Testis (tissue), 2 donors: ENCODE results near the gene MRPL36.

Experiments used
- CTCF ChIP-seq, 3 experiments: fragments of 450-650 bp in 2 of 3; fragments of 200-600 bp in 1 of 3; sonication (generic) in 1 of 3; IDR thresholded peaks; one replicate each; pipeline ENCODE4 v1.5.1; 2016 to 2019; ENCODE audit warnings: antibody characterized with exemption in 3 of 3, mild to moderate bottlenecking in 2 of 3, moderate library complexity in 1 of 3
- POLR2A ChIP-seq: fragments of 450-650 bp; IDR thresholded peaks from one replicate; pipeline ENCODE4 v1.6.1; 2017; ENCODE audit warnings: antibody characterized with exemption, mild to moderate bottlenecking, moderate library complexity

GRCh38 chr5:1831677-1832313 is 32.2 kb upstream of the MRPL36 start:
- TF ChIP-seq CTCF (IDR thresholded peaks at IDR 0.05) (no peak), POLR2A (no peak)
